H1 (cell line): ENCODE measurements around the gene CELF2. TPM values are rescaled to one million over a fixed set of nuclear protein-coding genes. Genes with fewer than 3 reads are reported as not detected.

ENCODE experiments used
- CTCF ChIA-PET: fragments of 300-600 bp; sonication (Branson Sonifier 250); formaldehyde crosslinking; loops from one replicate; lab custom pipeline; 2021; ENCODE audit not compliant: partially characterized antibody; lab: Charles Lee
- POLR2A ChIA-PET: fragments of 300-600 bp; sonication (Branson Sonifier 250); formaldehyde crosslinking; loops from one replicate; lab custom pipeline; 2021; ENCODE audit warnings: inconsistent platforms; ENCODE audit not compliant: partially characterized antibody; lab: Charles Lee
- DNase-seq, 2 experiments: peaks; one replicate each; pipeline versions ENCODE4 v3.0.0 to v3.0.0-alpha.2; 2010 to 2022; ENCODE audit warnings: low spot score in 2 of 2, low read depth in 1 of 2, mixed read lengths in 1 of 2
- FAIRE-seq: peaks from 2 replicates; lab custom pipeline; 2011; peaks lifted over from hg19 to GRCh38; lab: Jason Lieb, UNC
- H2AFZ ChIP-seq: 2 replicates; pipeline ENCODE4 v1.8.1; 2012; ENCODE audit warnings: low read length, inconsistent platforms
- H2AK5ac ChIP-seq: 2 replicates; pipeline ENCODE4 v1.6.1; 2013; ENCODE audit warnings: low read depth, low read length
- H2BK120ac ChIP-seq: replicated peaks from 2 replicates; pipeline ENCODE3; 2013; ENCODE audit warnings: low read depth, low read length, inconsistent platforms
- H2BK12ac ChIP-seq: 2 replicates; pipeline ENCODE4 v1.6.1; 2013; ENCODE audit warnings: low read depth, low read length
- H2BK15ac ChIP-seq: 2 replicates; pipeline ENCODE4 v1.6.1; 2013; ENCODE audit warnings: low read length
- H2BK20ac ChIP-seq: 2 replicates; pipeline ENCODE4 v1.6.1; 2013; ENCODE audit warnings: low read length
- H2BK5ac ChIP-seq: 2 replicates; pipeline ENCODE4 v1.6.1; 2013; ENCODE audit warnings: low read depth, low read length
- H3K14ac ChIP-seq: 2 replicates; pipeline ENCODE4 v1.6.1; 2013; ENCODE audit warnings: inconsistent platforms; ENCODE audit not compliant: insufficient read length
- H3K18ac ChIP-seq: 2 replicates; pipeline ENCODE4 v1.6.1; 2013; ENCODE audit warnings: low read length; ENCODE audit errors: extremely low read depth
- H3K23ac ChIP-seq: 2 replicates; pipeline ENCODE4 v1.6.1; 2013; ENCODE audit warnings: inconsistent platforms; ENCODE audit not compliant: insufficient read length
- H3K23me2 ChIP-seq: 2 replicates; pipeline ENCODE4 v1.6.1; 2013; ENCODE audit warnings: low read depth, low read length
- H3K27ac ChIP-seq: 2 replicates; pipeline ENCODE4 v1.6.1; 2011; ENCODE audit warnings: low read depth, low read length, inconsistent platforms
- H3K27me3 ChIP-seq, 4 experiments: replicated peaks in 1 of 4; 1 replicate in 1 of 4; 2 replicates in 3 of 4; pipeline versions ENCODE4 v1.6.1 to v1.8.1; 2011 to 2013; ENCODE audit warnings: low read length in 3 of 4, mild to moderate bottlenecking in 3 of 4, inconsistent platforms in 2 of 4, mixed read lengths in 2 of 4, moderate library complexity in 1 of 4; ENCODE audit not compliant: control insufficient read depth in 3 of 4, insufficient read depth in 3 of 4; ENCODE audit errors: extremely low read depth in 1 of 4
- H3K36me3 ChIP-seq, 4 experiments: 2 replicates each; pipeline versions ENCODE4 v1.6.1 to v1.8.1; 2011 to 2013; ENCODE audit warnings: mild to moderate bottlenecking in 4 of 4, low read length in 3 of 4, moderate library complexity in 2 of 4, control low read depth in 1 of 4, inconsistent platforms in 1 of 4; ENCODE audit not compliant: insufficient read depth in 4 of 4, control insufficient read depth in 2 of 4
- H3K4ac ChIP-seq: replicated peaks from 2 replicates; pipeline ENCODE3; 2013; ENCODE audit warnings: low read length, low read depth, mixed read lengths, inconsistent platforms; ENCODE audit not compliant: insufficient read length
- H3K4me1 ChIP-seq, 4 experiments: replicated peaks in 1 of 4; 1 replicate in 1 of 4; 2 replicates in 3 of 4; pipeline versions ENCODE4 v1.6.1 to v1.8.1; 2011 to 2013; ENCODE audit warnings: low read length in 3 of 4, inconsistent platforms in 2 of 4, mixed read lengths in 1 of 4; ENCODE audit not compliant: insufficient read depth in 4 of 4, control insufficient read depth in 3 of 4
- H3K4me2 ChIP-seq, 2 experiments: 2 replicates each; pipeline versions ENCODE4 v1.6.1 to v1.8.1; 2011 to 2013; ENCODE audit warnings: low read depth in 2 of 2, low read length in 2 of 2, control low read depth in 1 of 2, inconsistent platforms in 1 of 2, mild to moderate bottlenecking in 1 of 2; ENCODE audit not compliant: insufficient read depth in 1 of 2
- H3K4me3 ChIP-seq, 4 experiments: fragments of 200-600, 300-600 bp in 1 of 4; sonication (generic), shearing (Covaris generic), sonication (Bioruptor Twin) in 1 of 4; 2 replicates each; pipeline versions ENCODE4 v1.5.1 to v1.8.1; 2011 to 2016; ENCODE audit warnings: low read length in 4 of 4, low read depth in 3 of 4, control low read depth in 2 of 4, inconsistent platforms in 2 of 4, mild to moderate bottlenecking in 2 of 4, mixed read lengths in 1 of 4, moderate library complexity in 1 of 4; ENCODE audit not compliant: insufficient read depth in 2 of 4; ENCODE audit errors: extremely low read depth in 1 of 4
- H3K56ac ChIP-seq: replicated peaks from 2 replicates; pipeline ENCODE3; 2013; ENCODE audit warnings: low read depth, mild to moderate bottlenecking, mixed read lengths, low read length, inconsistent platforms; ENCODE audit not compliant: insufficient read length
- H3K79me1 ChIP-seq: 2 replicates; pipeline ENCODE4 v1.6.1; 2013; ENCODE audit warnings: low read depth, low read length, control low read depth
- H3K79me2 ChIP-seq, 2 experiments: 2 replicates each; pipeline versions ENCODE4 v1.6.1 to v1.8.1; 2012 to 2013; ENCODE audit warnings: low read length in 2 of 2, mild to moderate bottlenecking in 2 of 2, inconsistent platforms in 1 of 2; ENCODE audit not compliant: insufficient read depth in 2 of 2, control insufficient read depth in 1 of 2
- H3K9ac ChIP-seq, 4 experiments: replicated peaks in 1 of 4; 1 replicate in 1 of 4; 2 replicates in 3 of 4; pipeline versions ENCODE4 v1.6.1 to v1.8.1; 2011 to 2013; ENCODE audit warnings: low read depth in 3 of 4, low read length in 3 of 4, control low read depth in 2 of 4, mild to moderate bottlenecking in 2 of 4, moderate library complexity in 2 of 4, inconsistent platforms in 1 of 4; ENCODE audit errors: extremely low read depth in 1 of 4
- H3K9me3 ChIP-seq, 2 experiments: 2 replicates each; pipeline versions ENCODE4 v1.6.1 to v1.8.1; 2012 to 2013; ENCODE audit warnings: mild to moderate bottlenecking in 2 of 2, moderate library complexity in 2 of 2, control low read depth in 1 of 2, inconsistent platforms in 1 of 2, low read depth in 1 of 2, low read length in 1 of 2, mixed read lengths in 1 of 2; ENCODE audit not compliant: insufficient read depth in 2 of 2
- H4K20me1 ChIP-seq, 2 experiments: replicated peaks in 1 of 2; 2 replicates each; pipeline versions ENCODE3 to v1.8.1; 2011 to 2013; ENCODE audit warnings: inconsistent platforms in 2 of 2, low read length in 2 of 2, mild to moderate bottlenecking in 1 of 2; ENCODE audit not compliant: insufficient read depth in 2 of 2, control insufficient read depth in 1 of 2
- H4K5ac ChIP-seq: 2 replicates; pipeline ENCODE4 v1.6.1; 2013; ENCODE audit warnings: low read length, low read depth, mixed read lengths, inconsistent platforms; ENCODE audit not compliant: insufficient read length
- H4K8ac ChIP-seq: 2 replicates; pipeline ENCODE4 v1.8.0; 2013; ENCODE audit warnings: mild to moderate bottlenecking, moderate library complexity, low read length, inconsistent platforms; ENCODE audit not compliant: insufficient read depth; ENCODE audit errors: extremely low read depth
- H4K91ac ChIP-seq: replicated peaks from 2 replicates; pipeline ENCODE3; 2013; ENCODE audit warnings: low read length, mixed read lengths, inconsistent platforms; ENCODE audit not compliant: insufficient read length
- EGR1 ChIP-seq: IDR thresholded peaks from 2 replicates; pipeline ENCODE4 v1.6.1; 2011; ENCODE audit warnings: low read depth, low read length, borderline replicate concordance
- TCF12 ChIP-seq: IDR thresholded peaks from 2 replicates; pipeline ENCODE4 v1.6.1; 2011; ENCODE audit warnings: low read depth, mild to moderate bottlenecking, low read length
- WGBS, 2 experiments: shearing (Covaris generic) in 1 of 2; methylation state at CpG; one replicate each; pipeline versions ENCODE4 v1.1.6 to v1.1.7; 2013 to 2015; ENCODE audit warnings: low lambda C conversion rate in 2 of 2, mixed read lengths in 2 of 2, inconsistent platforms in 1 of 2, low coverage in 1 of 2, missing lambda C conversion rate in 1 of 2; ENCODE audit not compliant: insufficient replicate concordance in 2 of 2, insufficient coverage in 1 of 2, insufficient read length in 1 of 2; ENCODE audit errors: extremely low coverage in 1 of 2, missing lambda C conversion rate in 1 of 2; 5-methylcytosine and 5-hydroxymethylcytosine counted together
- polyA plus RNA-seq, 7 experiments: library from polyadenylated mRNA; depleted of rRNA in 3 of 7; stranded (reverse) in 5 of 7; unstranded in 2 of 7; fragments of >200 nt in 5 of 7; fragments of 200-250 nt in 2 of 7; gene quantifications; 1 replicate in 5 of 7; 2 replicates in 1 of 7; 4 replicates in 1 of 7; pipeline versions ENCODE4 v1.2.1 to v1.2.3, GENCODE V29; 2011 to 2013; ENCODE audit warnings: missing spikeins in 2 of 7, mixed read lengths in 2 of 7
- total RNA-seq: library from RNA; stranded (reverse); fragmentation: NEBNext Ultra II Directional; extraction: Animal tissue kit (Norgen Biotek cat#: 25700); gene quantifications from 2 replicates; pipeline ENCODE4 v1.2.1, GENCODE V29; 2021

The CELF2 gene
- total and polyA plus RNA-seq, 2 of the 8 experiments (the other 6 are each of a cell fraction or from before 2014, with no cell fraction given): 18.3 to 22.7 TPM

DNA sequence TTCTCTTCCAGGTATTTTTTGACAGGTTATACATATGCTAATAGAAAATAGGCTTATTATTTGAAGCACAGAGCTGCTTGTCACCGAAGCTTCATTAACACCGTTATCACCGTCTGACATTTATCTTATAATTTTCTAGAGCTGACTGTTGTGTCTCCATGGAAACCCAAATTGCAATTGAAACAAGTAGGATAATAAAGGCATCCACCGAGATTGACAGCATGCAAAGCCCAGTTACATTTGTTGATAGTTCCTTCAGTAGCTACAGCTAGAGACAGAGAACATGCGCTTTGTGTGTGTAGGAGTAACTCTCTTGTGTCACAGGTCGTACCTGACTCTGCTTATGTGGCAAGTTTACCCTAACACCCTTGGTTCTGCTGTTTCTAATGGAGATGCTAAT is 135.6 kb downstream of the CELF2 start:
- DNase-seq: no peak
- H2AFZ ChIP-seq: no peak overlapping the region
- no peak overlapping the region for H2BK12ac ChIP-seq
- no peak overlapping the region for H3K27ac ChIP-seq
- H4K91ac ChIP-seq: no peak overlapping the region
- no peaks in the 10 kb centered on the region for H3K36me3 ChIP-seq
- no peak overlapping the region for H2BK20ac ChIP-seq
- no peaks in the 10 kb centered on the region for H3K79me2 ChIP-seq
- H3K4me1 ChIP-seq: peaks cover 0 to 27% (median 21%) of the 10 kb centered on the region in 4 experiments; a peak in 6 of 7 replicates
- H2BK5ac ChIP-seq: no peak overlapping the region
- H3K18ac ChIP-seq: no peak overlapping the region
- ChIA-PET POLR2A (no interaction called here), CTCF (interaction anchor here (0.6 to 2.1 kb wide), 4 partner anchors 11 to 362 kb away, joined by 3 to 9 read pairs (median 4); no protein-coding TSS in a partner anchor)
- no peak for TF ChIP-seq EGR1
- TF ChIP-seq TCF12: no peak
- no peak overlapping the region for H3K4ac ChIP-seq
- no peak overlapping the region for H2AK5ac ChIP-seq
- no peaks in the 10 kb centered on the region for H4K20me1 ChIP-seq
- no peaks in the 10 kb centered on the region; the same call in 1 of the 2 replicates for H3K79me1 ChIP-seq
- no peak overlapping the region for H4K8ac ChIP-seq
- H2BK120ac ChIP-seq: no peak overlapping the region
- no peak overlapping the region for H2BK15ac ChIP-seq
- no peaks in the 10 kb centered on the region for H3K23me2 ChIP-seq
- H3K9ac ChIP-seq: no peak overlapping the region
- no peak overlapping the region for H3K14ac ChIP-seq
- FAIRE-seq: no peak
- no peak overlapping the region for H3K56ac ChIP-seq
- H3K27me3 ChIP-seq: no peaks in the 10 kb centered on the region
- WGBS, 2 experiments: 96% methylated on average over 6 of the region's 6 CpGs; no CpG with 5 or more reads in 1 of the 2 experiments
- no peaks in the 10 kb centered on the region for H3K9me3 ChIP-seq
- no peak overlapping the region for H3K23ac ChIP-seq
- no peak overlapping the region for H4K5ac ChIP-seq
- H3K4me3 ChIP-seq: no peak overlapping the region
- H3K4me2 ChIP-seq: no peak overlapping the region
